SH-SY5Y (cell line): Measurements from ENCODE around the gene GMCL2.

Experiments used
- GATA2 ChIP-seq: IDR thresholded peaks from 2 replicates; pipeline ENCODE4 v1.6.1; 2011; ENCODE audit warnings: mild to moderate bottlenecking, low read depth, low read length
- GATA3 ChIP-seq: IDR thresholded peaks from 2 replicates; pipeline ENCODE4 v1.6.1; 2011; ENCODE audit warnings: low read depth, mild to moderate bottlenecking, low read length, moderate library complexity

DNA sequence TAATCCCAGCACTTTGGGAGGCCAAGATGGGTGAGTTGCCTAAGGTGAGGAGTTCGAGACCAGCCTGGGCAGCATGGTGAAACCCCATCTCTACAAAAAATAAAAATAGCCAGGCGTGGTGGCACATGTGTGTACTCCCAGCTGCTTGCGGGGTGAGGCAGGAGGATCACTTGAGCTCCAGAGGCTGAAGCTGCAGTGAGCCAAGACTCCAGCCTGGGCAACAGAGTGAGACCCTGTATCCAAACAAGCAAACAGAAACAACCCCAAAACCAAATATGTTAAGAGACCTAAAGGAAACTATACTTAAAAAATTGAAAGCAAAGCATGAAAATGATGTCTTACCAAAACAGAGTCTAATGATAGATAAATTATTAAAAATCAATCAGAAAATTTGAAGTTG is 29.6 kb upstream of the GMCL2 start:
- TF ChIP-seq GATA3 (no peak), GATA2 (no peak)
